Stimulated activated CD4-positive, alpha-beta T cell treated with anti-CD3 and anti-CD28 coated beads, Interleukin-4, amount 100 ng/mL, for 48 hours (primary cell): Measurements from ENCODE around the gene FECH.
"Not testable (repeated sequence)": the region's sequence is repeated elsewhere in the genome, so short reads cannot be mapped to it uniquely, and the experiment has no call there.

Experiments
- DNase-seq, 2 donors: peaks; one replicate each; pipeline ENCODE4 v3.0.0-alpha.2; 2020; ENCODE audit warnings: low read depth in 2 of 2

Gene FECH

GRCh38 chr18:57533006-57533867, 53.3 kb downstream of the FECH start:
- DNase-seq = no peak

GRCh38 chr18:57529151-57529550, 57.4 kb downstream of the FECH start:
- DNase-seq = no peak

- DNase-seq = no peak
These were observed 58.8 kb downstream of the FECH start for GRCh38 chr18:57527556-57528229.

- DNase-seq = no peak
These were observed 63.1 kb downstream of the FECH start for GRCh38 chr18:57523171-57523956.

GRCh38 chr18:57522348-57522747, 64.2 kb downstream of the FECH start:
- DNase-seq = not testable (repeated sequence)

GRCh38 chr18:57519668-57520424, 66.7 kb downstream of the FECH start:
- DNase-seq = no peak

GRCh38 chr18:57518533-57518932, 68.0 kb downstream of the FECH start:
- no peak for DNase-seq

- no peak for DNase-seq
These were observed 70.4 kb downstream of the FECH start for GRCh38 chr18:57516056-57516455.

GRCh38 chr18:57505231-57505630, 81.3 kb downstream of the FECH start:
- DNase-seq = no peak

- DNase-seq = no peak
These were observed 83.9 kb downstream of the FECH start for GRCh38 chr18:57502624-57503023.

- no peak for DNase-seq
These were observed 87.7 kb downstream of the FECH start for GRCh38 chr18:57498682-57499256.
